GM18519 (cell line): ENCODE results near the gene YBEY.

Experiments
- ATAC-seq: cut with Tn5 transposase; IDR thresholded peaks from one replicate; pipeline ENCODE4 v1.9.1; 2021; ENCODE audit warnings: mild to moderate bottlenecking, moderate library complexity; ENCODE audit not compliant: unreplicated experiment, low FRiP score

The YBEY gene

DNA sequence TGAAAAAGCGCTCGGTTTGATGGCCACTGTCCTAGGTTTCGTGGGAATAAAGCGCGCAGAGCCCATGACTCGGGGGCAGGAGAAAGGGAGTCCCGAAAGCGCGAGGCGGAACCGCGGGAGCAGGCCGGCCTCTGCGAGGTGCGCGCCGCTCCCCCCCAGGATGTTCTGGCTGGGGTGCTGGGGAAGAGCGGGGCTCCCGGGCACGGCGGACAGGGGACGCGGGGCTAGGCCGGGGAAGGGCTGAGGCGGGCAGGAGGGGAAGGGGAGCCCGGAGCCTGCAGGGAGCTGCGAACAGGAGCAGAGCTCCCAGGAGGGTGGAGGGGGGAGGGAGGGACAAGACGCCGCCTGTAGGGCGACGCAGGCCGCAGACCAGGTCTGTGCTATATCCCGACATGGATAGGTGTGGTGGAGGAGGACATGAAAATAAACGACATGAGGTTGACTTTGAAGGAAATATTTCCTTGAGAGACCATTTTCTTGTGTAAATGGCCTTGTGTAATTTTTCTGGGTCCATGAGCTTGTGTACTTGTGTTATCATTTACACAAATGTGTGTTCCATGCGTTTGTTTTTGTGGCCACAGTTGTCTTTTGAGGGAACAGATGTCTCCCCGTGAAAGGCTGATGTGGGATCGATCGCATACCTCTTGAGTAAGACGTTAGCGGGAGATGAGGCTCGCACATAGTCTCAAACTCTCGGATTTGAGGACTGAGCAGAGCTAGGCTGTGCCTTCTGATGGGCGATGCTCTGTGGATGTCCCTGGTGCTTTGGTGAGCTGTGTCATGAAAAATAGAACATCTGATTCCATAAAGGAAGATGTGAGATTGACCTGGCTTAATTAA is 39.2 kb downstream of the YBEY start:
- ATAC-seq: no peak

DNA sequence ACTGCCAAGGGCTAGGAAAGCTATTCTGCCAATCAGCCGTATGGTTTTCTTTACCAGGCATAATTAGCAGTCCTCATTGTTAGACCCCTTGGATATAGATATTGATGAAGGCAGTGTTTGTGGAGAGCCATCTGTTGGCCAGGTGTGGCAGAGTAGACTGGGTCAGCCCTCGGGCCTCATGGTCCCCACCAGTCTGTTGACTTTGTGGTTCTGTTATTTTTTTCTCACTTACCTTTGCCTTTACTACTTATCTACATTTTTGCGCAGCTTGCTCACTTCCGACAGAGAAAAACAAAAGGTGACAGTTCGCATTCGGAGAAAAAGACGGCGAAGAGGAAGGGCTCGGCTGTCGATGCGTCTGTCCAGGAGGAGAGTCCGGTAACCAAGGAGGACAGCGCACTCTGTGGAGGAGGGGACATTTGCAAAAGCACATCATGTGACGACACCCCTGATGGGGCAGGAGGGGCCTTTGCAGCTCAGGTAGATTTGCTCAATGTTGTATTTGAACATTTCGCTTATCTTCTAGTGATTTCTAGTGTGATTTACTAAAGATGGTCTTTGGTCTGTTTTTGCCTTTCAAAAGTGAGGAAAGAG is 40.1 kb downstream of the YBEY start:
- ATAC-seq: no peak

DNA sequence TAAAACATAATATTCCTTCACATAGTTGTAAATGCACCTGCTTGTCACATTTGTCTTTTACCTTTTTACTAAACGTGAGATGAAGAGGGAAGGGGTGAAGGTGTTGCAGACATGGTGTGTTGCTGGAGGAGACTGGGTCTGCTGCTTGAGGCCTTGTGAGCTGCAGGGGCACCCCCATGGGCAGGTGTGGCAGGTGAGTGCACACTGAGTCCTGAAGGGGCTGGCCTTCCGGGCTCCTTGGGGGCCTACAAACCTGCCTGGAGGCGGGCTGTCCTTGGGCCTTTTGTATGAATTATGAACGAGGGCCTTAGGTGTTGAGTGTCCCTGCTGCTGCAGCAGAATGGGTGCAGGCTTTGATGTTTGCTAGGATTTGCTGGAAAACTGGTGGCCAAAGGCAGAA is 41.6 kb downstream of the YBEY start:
- ATAC-seq: no peak

DNA sequence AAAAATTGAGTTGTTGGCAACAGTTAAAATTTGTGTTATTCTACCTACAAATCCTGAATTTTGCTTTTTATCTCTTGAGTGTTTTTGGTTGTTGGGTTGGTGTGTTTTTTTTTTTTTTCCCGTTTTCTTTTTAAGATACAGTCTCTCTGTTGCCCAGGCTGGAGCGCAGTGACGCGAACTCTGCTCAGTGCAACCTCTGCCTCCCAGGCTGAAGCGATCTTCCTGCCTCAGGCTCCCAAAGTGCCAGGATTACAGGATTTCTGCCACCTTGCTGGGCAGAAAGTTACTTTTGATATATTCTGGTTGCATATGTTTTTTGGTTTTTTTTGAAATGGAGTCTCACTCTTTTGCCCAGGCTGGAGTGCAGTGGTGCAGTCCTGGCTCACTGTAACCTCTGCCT is 42.0 kb downstream of the YBEY start:
- ATAC-seq: no peak

DNA sequence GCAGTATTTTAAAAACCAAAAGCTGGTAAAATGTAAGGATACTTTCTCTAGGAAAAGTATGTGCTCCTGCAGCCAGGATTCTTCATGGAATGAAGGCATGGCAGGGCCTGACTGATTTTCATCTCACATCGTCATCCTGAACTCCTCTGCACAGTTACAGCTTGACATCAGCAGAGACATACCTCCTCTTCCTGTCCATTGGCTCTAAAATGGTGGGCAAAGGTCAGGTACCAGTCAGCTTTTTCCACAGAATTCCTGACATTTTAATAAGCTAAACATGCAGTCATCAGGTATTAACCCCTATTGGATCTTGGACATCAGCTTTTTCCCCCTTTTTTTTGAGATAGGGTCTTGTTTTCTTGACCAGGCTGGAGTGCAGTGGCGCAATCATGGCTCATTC is 43.7 kb downstream of the YBEY start:
- no peak for ATAC-seq

DNA sequence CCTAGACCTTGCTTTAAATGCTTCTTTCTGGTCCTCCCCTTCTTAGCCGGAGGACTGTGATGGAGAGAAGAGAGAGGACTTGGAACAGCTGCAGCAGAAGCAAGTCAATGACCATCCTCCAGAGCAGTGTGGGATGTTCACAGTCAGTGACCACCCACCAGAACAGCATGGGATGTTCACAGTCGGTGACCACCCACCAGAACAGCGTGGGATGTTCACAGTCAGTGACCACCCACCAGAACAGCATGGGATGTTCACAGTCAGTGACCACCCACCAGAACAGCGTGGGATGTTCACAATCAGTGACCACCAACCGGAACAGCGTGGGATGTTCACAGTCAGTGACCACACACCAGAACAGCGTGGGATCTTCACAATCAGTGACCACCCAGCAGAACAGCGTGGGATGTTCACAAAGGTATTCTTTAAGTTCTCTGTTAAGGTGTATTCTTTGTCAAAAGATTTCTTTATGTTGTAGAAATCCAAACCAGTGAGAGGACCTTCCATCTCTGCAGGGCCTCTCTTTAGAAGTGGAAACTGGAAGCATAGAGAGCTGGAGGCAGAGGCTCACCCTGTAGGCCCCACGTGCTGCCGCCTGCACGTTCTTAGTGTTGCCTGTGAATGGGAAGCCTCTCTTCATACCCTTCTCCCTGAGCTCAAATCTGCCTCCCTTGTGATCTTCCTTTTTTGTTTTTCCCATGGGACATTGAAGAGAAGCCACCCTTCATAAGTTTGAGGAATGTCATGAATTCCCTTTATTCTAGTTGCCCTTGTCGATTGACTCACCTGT is 48.4 kb downstream of the YBEY start:
- ATAC-seq: no peak

DNA sequence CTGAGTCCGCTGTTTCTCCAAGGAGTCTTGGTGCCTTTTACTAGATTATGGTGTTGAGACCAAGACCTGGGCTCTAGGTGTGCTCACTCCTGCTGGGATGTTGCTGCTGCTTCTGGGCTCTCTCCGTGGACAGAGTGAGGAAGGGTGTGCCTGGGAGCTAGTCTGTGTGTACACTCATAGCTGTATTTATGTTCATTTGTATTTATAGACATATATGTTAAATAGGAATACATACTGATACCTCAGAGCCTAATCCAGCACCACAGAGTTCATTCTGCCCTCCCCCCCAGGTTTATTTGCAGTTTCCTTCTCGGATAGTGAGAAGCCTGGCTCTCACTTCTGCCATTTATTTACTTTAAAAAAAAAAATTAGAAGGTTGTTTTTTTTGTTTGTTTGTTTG is 50.5 kb downstream of the YBEY start:
- ATAC-seq: no peak

DNA sequence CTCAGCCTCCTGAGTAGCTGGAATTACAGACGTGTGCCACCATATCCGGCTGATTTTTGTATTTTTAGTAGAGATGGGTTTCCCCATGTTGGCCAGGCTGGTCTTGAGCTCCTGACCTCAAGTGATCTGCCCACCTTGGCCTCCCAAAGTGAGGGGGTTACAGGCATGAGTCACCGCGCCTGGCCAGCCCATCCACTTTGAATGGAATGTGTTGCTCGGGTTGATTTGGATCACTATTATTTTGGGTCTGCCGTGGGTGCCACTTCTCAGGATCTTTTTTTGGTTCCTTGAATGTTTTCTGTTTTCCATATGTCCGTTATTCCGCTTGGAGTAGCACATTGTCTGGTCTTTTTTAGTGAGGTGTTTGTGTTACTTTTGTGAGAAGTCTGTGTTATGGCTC is 54.9 kb downstream of the YBEY start:
- no peak for ATAC-seq

DNA sequence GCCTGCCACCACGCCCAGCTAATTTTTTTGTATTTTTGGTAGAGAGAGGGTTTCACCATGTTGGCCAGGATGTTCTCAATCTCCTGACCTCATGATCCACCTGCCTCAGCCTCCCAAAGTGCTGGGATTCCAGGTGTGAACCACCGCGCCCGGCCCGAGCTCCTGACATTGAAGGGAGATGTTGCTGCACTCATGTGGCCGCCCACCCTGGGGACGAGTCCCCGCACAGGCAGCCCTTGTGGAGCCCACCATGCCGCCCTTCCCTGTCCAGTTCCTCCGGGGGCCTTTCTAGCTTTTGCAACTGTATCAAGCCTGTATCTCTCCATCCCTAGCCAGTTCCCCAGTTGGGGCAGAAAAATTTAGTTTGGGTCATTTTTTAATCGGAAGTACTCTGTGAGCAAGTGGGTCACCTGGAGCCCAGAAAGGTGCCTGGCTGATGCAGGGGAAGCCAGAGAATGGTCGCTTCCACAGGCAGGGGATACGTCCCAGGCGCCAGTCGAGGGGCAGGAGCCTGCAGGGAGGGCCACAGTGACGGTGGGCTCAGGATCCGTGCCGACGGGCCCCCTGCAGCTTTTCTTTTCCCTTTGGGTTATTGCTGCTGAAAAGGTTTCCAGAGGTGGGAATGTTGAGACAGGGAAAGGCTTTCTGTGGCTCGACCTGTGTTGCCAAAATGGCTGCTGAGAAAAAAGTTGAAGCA is 58.2 kb downstream of the YBEY start:
- ATAC-seq: no peak

DNA sequence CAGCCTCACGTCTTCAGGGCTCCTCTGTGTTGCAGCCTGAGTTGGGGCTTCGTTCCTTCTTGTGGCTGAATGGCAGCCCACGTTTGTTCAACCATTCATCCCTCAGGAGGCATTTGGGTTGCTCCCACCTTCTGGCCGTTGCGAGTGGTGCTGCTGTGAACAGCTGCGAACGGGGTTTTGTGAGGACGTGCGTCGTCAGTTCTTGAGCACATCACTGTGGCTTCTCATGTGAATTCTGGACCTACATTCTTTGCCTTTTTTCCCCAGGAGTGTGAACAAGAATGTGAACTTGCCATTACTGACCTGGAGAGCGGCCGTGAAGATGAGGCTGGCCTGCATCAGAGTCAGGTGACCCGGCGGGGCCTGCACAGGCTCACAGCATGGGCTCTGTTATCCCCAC is 59.7 kb downstream of the YBEY start:
- no peak for ATAC-seq

DNA sequence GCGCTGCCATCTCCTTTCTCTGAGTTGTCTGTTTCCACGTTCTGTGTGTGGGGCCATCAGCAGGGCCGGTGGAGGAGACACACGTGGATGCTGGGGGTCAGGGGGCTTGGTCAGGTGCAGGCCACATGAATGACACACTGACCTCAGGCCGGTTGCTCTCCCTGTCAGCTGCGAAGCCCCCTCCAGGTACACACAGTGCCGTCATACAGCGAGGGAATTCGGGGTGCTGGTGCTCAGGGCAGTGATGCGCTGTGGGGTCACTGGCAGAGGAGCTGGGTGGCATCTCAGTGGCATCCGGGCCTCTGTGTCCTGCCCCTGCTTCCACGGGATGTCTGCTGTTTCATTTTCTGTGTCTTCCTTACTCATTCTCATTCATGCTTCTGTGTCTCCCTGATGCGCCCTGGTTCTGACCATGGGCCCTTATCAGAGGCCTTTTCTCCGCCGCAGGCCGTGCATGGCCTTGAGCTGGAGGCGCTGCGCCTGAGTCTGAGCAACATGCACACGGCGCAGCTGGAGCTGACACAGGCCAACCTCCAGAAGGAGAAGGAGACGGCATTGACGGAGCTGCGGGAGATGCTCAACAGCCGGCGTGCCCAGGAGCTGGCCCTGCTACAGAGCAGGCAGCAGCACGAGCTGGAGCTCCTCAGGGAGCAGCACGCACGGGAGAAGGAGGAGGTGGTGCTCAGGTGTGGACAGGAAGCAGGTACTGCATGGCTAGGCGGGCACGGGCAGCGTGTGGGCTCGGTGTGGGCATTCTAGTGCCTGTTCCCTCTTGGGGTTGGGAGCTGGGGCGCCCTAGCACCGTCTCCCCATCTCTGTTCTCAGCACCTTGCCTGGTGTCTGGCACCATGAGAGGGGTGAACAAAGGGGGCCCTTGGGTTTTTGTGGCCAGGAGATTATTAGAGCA is 60.4 kb downstream of the YBEY start:
- ATAC-seq: no peak

DNA sequence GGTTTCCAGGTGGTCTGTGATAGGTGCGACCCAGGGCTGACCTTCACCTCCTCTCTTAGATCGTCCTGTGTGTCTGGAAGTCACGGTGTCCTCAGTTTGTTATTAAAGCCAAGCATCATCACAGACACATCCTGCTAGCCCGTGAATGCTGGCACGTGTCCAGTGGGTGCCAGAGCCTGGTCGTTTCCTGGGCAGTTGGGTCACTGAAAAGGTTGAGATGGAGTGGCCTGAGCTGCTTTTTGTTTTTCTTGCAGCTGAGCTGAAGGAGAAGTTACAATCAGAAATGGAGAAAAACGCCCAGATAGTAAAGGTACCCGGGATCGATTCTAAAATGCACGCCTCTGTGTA is 61.0 kb downstream of the YBEY start:
- no peak for ATAC-seq
